Kidney capillary endothelial cell (primary cell): ENCODE results near the gene TP53.

ENCODE experiments used
- DNase-seq: peaks from one replicate; pipeline ENCODE4 v3.0.0-alpha.2; 2018; ENCODE audit warnings: low spot score

The TP53 gene

DNA sequence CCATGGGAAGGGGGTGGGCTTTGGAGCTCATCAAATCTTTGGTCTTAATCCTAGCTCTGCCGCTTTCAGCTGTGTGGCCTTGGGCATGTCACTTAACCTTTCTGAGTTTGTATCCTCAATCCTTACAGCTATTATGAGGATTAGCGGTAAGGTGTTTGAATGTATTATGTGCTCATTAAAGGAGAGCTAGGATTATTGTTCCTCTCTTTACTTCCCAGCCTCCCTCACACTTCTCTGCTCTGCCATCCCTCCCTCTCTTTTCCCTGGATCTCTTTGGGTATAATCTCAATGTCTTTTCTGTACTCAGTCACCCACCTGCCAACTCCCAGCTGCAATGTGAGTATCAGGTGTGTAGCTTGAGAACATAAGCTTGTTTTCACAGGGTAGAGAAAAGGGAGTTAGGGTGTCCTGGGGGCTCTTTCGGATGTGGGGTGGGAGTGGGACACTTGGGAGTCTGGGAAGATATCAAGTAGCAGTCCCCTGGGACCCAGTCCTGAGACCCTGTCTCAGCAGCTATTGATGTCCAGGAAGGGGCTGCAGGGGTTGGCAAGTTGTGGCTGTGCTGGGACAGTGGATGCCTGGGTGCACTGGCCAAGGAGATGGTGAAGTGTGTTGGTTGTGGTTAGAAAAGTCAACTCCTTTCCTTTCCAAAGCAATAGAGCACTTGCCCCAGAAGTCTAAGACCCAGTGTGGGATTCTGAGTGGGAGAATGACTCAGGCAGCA, 19.5 kb upstream of the TP53 start:
- DNase-seq, result no peak

DNA sequence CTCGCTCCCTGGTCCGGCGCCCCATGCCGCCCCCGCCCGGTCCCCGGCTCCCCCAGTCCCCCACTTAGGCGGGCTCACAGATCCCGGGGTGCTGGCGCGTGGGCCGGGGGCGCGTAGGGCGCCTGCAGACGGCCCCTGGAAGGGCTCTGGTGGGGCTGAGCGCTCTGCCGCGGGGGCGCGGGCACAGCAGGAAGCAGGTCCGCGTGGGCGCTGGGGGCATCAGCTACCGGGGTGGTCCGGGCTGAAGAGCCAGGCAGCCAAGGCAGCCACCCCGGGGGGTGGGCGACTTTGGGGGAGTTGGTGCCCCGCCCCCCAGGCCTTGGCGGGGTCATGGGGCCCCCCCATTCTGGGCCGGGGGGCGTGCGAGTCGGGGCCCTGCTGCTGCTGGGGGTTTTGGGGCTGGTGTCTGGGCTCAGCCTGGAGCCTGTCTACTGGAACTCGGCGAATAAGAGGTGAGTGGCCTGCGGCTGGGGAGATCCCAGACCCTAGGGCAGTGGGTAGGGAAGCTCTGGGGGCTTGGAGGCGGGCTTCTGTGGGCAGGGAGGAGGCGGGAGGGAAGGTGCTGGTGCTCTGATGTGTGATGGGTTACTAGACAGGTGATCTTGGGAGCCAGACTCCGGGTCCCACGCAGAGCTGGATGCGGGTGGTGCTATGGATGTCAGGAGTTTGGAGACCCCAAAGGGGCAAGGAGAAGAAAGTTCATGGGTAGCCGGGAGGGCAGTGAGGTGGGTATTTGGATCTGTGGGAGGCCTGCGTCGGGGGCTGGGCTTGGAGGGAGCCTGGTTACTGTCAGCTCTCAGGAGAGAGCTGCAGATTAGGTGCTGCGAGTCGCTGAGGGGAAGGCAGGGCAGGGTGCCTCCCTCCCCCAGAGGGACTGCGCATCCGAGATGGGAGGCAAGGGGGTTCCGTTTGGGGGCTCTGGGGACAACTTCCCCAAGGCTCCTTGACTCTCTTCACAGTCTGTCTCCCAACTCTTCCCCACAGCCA, 18.3 kb upstream of the TP53 start:
- DNase-seq, result no peak

DNA sequence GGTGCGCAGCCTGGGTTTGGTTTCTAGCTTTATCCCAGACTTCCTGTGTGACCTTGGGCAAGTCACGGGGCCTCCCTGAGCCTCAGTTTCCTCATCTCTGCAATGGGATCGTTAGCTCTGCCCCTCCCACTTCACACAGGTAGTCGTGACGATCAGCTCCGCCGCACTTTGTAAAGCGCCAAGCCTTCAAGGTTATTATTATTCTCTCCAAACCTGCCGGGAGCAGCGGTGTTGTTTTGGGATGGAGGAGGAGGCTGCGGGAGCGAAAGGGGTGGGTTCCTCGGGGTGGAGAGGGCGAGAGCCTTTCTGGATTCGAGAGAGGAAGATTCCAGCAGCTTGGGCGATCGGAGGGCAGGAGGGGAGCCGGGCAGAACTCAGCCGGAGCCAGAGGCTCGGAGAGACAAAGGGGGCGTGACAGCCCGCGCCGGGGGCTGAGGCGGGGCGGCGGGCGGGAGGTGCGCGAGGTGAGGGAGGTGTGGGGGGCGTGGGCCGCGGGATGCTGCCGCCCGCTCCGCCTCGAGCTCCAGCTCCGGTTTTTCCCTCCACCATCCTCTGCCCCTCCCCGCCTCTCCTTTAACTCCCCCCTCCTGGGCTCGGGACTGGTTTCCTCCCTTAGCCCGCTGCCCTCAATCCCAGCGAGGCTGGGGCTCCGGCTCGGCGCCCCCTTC, 17.4 kb upstream of the TP53 start, which contains the start of gene EFNB3:
Gene EFNB3 (plus strand): TSS at position 602 of the 668 bp plus-strand sequence. CDS start 397 bp downstream, outside the sequence.
- DNase-seq, result no peak

DNA sequence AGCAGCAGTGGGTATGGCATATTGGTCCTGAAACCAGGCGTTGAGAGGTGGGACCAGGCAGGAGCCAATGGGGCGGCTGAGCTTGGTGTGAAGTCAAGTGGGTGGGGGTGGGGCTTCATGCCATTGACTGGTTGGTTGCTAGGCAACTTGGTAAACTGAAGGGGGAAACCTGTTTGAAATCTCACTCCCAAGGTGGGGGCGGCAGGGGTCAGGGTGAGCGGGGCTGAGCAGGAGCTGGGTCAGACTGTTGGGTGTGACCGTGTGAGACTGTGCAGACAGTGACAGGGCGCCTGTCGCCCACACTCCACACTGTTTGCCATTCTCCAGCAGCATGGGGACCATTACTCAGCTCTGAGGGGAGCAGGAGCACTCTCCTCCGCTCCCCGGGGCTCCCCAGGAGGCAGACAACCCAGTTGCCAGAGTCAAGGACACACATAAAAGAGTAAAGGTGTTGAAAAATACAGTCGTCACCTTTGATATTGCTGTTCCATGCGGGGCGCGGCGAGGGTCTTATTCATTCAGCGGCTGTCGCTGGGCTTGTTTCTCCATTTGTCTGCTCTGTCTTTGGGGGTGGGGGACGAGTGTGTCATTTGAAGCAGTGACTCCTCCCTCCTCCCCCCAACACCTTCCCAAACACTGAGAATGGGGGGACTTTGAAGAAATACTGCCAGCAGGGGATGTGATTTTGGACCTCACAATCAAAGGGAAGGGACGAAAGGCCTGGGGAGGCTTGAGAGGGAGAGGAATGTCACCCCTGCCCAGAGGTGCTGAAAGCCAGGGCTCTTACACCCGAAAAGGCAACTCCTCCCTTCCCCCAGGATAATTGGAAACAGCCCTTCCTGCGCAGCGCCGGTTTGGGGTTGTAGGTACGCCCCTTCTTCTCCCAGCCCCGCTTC, 16.5 kb upstream of the TP53 start:
- no peak for DNase-seq

DNA sequence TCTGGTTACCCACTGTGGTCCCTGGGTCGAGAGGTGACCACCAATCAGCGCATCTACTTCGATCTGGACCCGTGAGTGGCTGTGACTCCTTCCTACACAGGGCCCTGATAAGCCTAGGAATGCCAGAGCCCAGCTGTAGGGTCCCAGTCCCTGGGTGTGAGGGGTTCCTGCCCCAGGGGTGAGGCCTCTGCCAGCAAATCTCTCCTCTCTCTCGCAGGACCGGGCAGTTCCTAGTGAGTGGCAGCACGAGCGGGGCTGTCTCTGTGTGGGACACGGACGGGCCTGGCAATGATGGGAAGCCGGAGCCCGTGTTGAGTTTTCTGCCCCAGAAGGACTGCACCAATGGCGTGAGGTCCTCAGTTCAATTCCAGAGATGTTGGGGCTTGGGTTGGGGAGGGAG, 15.5 kb upstream of the TP53 start:
- DNase-seq, result no peak

DNA sequence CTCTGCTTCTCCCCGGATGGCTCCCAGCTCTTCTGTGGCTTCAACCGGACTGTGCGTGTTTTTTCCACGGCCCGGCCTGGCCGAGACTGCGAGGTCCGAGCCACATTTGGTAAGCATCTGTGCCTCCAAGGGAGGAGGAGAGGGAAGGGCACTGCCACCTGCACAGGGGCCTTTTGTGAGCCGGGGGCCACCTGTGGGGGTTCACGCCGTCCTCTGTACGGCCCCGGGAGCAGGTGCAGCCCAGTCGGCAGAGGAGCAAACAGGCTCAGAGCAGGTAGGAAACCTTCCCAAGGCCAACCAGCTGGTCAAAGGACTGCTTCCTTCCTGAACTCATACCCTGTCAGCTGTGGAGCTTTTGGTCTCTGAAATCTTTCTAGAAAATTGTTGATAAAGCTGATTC, 14.4 kb upstream of the TP53 start:
- no peak for DNase-seq

DNA sequence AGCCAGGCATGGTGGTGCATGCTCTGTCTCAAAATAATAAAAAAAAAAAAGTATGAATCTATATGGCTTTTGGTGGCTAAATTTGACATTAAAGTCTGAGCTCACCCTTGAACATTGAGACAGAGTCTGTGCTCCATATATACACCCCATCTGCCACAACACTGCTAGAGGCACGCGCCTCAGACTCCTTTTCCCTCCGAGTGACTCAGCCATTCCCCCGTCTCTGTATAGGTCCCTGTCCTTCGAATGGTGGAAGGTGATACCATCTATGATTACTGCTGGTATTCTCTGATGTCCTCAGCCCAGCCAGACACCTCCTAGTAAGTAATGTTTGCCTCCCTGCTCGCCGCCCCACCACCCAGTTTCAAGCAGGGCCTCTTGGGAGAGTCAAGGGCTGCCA, 13.2 kb upstream of the TP53 start:
- no peak for DNase-seq

DNA sequence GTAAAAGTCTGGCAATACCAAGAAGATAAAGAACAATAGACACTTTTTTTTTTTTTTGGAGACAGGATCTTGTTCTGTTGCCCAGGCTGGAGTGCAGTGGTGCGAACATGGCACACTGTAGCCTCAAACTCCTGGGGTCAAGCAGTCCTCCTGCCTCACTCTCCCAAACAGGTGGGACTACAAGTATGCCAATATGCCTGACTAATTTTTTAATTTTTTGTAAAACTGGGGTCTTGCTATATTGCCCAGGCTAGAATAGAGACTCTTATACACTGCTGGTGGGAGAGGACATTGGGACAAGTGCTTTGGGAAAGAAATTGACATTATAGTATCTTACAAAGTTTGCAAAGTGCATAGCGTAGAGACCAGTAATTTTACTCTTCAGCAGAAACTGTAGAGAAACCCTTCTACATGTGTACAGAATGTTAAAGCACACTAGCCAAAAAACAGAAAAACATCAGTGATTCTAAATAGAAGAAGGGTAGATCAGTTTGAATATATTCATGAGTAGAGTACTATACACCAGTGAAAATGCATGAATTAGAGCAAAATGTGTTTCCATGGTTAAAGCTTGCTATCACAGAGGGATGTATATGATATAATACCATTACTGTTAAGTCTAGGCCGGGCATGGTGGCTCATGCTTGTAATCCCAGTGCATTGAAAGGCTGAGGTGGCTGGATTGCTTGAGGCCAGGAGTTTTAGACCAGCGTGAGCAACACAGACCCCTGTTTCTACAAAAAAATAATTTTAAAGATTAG, 10.7 kb upstream of the TP53 start:
- no peak for DNase-seq

DNA sequence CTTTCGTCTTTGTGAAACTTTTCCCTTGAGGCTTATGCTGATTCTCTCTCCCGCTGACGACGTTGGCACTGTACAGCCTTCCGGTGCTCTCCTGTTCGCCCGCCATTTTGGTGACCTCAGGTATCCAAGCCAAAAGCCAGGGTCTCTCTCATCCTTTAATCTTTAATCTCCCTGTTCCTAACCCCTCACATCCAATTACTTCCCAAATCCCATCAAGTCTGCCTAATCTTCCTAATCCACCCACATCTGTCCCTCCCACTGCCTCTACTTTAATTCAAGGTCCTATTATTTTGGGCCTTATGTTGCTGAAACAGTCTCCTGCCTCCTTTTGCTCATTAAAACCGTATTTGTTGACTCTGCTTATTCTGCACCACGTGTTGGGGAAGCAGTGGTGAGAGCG, 8.3 kb upstream of the TP53 start:
- no peak for DNase-seq

DNA sequence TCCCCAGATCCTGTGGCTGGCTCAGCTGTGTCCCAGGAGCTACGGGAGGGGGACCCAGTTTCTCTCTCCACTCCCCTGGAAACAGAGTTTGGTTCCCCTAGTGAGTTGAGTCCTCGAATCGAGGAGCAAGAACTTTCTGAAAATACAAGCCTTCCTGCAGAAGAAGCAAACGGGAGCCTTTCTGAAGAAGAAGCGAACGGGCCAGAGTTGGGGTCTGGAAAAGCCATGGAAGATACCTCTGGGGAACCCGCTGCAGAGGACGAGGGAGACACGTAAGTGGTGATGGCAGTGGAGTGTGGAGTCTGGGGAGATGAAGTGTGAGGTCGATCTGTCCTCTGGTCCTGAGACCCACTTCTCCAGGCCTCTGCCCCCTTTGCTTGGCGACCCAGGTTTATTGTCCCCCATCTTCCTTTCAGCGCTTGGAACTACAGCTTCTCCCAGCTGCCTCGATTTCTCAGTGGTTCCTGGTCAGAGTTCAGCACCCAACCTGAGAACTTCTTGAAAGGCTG, 1.6 kb upstream of the TP53 start:
- no peak for DNase-seq

DNA sequence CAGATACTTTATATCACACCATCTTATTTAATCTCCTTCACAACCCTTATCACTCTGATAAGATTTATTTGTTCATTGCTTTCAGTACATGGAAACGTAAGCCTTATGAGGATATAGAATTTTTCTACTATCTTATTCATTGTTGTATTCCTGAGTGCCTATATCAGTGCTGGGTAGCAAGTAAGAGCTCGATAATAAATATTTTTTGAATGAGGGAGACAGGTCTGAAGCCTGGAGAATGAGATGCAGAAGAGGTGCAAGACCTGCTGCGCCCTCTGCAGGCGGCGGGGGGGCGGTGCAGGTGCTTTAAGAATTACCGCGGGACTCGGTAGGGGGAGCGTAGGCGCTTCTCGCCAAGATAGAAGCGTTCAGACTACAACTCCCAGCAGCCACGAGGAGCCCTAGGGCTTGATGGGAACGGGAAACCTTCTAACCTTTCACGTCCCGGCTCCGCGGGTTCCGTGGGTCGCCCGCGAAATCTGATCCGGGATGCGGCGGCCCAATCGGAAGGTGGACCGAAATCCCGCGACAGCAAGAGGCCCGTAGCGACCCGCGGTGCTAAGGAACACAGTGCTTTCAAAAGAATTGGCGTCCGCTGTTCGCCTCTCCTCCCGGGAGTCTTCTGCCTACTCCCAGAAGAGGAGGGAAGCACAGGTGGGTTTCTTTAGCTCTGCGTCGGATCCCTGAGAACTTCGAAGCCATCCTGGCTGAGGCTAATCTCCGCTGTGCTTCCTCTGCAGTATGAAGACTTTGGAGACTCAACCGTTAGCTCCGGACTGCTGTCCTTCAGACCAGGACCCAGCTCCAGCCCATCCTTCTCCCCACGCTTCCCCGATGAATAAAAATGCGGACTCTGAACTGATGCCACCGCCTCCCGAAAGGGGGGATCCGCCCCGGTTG, 868 bp upstream of the TP53 start, which contains the start of gene WRAP53:
Gene WRAP53 (plus strand): TSS at position 570 of the 900 bp plus-strand sequence. CDS start 172 bp downstream, at position 742.
- DNase-seq, result peak; percentile 96

DNA sequence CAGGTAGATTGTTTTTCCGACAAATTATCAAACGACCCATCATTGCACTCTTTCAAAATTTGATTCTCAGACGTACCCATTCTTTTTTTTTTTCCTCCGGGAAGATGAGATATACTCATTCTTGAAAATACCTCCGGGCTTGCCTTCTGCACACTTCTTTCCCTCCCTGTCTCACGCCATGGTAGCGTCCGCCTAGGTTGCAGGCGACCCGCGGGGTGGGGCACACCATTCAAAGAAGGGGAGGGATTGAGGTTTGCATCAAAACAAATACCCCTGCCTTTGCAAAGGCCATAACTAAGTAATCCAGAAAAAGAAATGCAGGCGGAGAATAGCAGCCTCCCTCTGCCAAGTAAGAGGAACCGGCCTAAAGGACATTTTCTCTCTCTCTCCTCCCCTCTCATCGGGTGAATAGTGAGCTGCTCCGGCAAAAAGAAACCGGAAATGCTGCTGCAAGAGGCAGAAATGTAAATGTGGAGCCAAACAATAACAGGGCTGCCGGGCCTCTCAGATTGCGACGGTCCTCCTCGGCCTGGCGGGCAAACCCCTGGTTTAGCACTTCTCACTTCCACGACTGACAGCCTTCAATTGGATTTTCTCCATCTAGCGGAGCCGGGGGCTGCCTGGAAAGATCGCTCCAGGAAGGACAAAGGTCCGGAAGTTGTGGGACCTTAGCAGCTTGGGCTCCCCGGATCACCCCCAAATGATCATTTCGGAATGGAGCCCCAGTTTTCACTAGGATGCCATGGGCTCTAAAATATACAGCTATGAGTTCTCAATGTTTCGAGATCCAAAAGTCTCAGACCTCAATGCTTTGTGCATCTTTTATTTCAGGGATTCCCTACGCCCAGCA, 843 bp downstream of the TP53 start:
- peak; percentile 83 for DNase-seq

DNA sequence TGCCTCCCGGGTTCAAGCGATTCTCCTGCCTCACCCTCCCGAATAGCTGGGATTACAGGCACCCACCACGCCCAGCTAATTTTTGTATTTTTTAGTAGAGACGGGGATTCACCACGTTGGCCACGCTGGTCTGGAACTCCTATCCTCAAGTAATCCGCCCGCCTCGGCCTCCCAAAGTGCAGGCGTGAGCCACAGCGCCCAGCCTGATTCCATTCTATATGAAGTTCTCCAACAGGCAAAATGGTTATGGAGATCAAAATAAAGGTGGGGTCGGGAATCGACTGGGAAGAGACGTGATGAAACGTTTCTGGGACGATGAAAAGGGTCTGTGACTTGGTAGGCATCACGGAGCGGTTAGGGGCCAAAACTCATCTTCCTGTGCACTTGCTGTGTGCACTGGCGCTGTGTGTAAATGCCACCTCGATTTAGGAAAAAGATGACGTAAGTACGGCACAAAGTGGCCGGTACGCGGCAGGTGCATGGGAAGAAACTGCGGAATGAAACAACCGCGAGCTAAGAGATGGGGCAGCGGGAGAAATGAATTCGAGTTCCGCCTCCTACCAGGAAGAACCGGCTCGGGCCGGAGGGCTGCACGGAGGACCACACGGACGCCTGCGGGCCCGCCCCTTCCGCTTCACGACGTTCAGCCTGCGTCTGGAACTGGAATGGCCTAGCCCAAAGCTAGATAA, 1.6 kb downstream of the TP53 start:
- DNase-seq, result peak; percentile 94

DNA sequence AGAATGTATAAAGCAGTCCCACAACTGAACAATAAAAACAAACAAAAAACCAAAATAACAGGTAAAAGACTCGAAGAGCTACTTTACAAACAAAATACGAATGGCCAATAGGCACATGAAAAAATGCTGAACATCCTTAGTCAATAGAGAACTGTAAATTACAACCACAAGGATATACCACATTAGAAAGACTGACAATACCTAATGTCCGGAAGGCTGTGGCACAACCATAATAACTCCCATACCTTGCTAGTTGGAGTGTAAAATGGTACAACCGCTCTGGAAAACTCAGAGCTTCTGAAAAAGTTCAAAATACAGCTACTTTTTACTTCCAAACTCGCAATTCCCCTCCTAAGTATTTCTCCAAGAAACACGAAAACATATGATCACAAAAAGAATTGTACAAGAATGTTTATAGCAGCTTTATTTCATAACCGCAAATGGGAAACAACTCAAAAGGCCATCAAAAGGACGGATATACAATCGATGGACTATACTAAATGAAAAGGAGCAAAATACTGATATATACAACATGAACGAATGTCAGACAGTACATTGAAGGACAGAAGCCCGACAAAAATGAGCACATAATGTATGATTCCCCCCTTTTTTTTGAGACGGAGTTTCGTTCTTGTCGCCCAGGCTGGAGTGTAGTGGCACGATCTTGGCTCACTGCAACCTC, 2.3 kb downstream of the TP53 start:
- no peak for DNase-seq

DNA sequence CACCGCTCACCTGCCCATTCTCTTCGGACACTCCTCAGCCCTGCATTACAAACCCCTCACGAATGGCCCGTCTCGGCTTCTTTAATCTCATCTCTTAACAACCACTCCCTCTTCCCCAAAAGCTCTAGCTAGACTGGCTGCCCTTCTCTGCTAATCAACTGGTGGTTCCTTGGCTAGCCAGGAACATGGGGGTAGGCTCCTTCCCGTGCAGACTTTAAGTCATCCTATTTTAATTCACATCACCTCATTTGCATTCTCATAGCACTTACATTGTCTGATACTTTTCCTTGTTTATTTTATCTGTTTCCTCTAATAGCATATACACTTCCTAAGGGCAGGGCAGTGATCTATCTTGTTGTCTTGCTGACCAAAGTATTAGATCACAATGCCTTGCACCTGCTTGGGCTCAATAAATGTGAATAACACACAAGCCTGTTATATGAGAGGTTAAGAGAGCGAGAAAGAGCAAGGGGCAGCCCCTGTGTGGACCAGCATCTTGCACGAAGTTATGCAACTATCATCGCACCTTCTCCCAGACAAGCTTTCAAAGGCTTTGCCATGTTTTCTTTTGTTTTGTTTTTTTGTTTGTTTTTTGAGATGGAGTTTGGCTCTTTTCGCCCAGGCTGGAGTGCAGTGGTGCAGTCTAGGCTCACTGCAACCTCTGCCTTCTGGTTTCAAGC, 9.8 kb downstream of the TP53 start:
- DNase-seq, result no peak

DNA sequence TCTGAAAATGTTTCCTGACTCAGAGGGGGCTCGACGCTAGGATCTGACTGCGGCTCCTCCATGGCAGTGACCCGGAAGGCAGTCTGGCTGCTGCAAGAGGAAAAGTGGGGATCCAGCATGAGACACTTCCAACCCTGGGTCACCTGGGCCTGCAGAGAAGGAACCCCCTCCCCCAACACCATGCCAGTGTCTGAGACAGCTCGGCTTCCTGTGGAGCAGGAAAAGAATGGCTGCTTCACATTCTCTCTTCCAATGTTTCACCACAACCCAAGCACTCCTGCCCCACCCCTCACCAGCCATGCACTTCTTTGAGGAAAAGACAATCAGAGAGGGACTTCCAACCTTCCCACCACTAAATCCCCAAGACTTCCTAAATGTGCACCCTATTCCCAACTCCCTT, 10.8 kb downstream of the TP53 start:
- no peak for DNase-seq

DNA sequence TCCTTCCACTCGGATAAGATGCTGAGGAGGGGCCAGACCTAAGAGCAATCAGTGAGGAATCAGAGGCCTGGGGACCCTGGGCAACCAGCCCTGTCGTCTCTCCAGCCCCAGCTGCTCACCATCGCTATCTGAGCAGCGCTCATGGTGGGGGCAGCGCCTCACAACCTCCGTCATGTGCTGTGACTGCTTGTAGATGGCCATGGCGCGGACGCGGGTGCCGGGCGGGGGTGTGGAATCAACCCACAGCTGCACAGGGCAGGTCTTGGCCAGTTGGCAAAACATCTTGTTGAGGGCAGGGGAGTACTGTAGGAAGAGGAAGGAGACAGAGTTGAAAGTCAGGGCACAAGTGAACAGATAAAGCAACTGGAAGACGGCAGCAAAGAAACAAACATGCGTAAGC, 12.4 kb downstream of the TP53 start:
- no peak for DNase-seq
